GF-D8 (cell line): ENCODE results near the gene RPL7L1.

Source experiments
- DNase-seq: peaks from one replicate; lab custom pipeline; 2025; lab: John Stamatoyannopoulos, UW

RPL7L1 gene

GRCh38 chr6:42933205-42933604 is 53.8 kb downstream of the RPL7L1 start:
- peak; percentile 91 for DNase-seq

- peak; percentile 76 for DNase-seq
Observed at GRCh38 chr6:42935322-42935721, 55.9 kb downstream of the RPL7L1 start.

GRCh38 chr6:42936398-42936797 is 57.0 kb downstream of the RPL7L1 start:
- DNase-seq = no peak

- no peak for DNase-seq
Observed at GRCh38 chr6:42937548-42938427, 58.4 kb downstream of the RPL7L1 start.

- no peak for DNase-seq
Observed at GRCh38 chr6:42938428-42938796, 59.0 kb downstream of the RPL7L1 start.

- no peak for DNase-seq
Observed at GRCh38 chr6:42938987-42939809, 59.8 kb downstream of the RPL7L1 start.
